HepG2 (cell line): ENCODE measurements around the gene ARSB. TPM values are rescaled to one million over a fixed set of nuclear protein-coding genes. Genes with fewer than 3 reads are reported as not detected.

ENCODE experiments used
- ARID4A ChIP-seq: sonication (generic); formaldehyde crosslinking; IDR thresholded peaks from 2 replicates; pipeline ENCODE4 v1.5.0; 2020; ENCODE audit warnings: mild to moderate bottlenecking, missing genetic modification reagents, borderline replicate concordance
- ASH2L ChIP-seq: fragments of 300-600, 200-600 bp; sonication (generic); IDR thresholded peaks from 2 replicates; pipeline ENCODE4 v1.7.0; 2017; ENCODE audit warnings: low read depth, mild to moderate bottlenecking, moderate library complexity, mixed read lengths, low read length; ENCODE audit not compliant: insufficient read length
- ATF5 ChIP-seq: sonication (generic); formaldehyde crosslinking; IDR thresholded peaks from 2 replicates; pipeline ENCODE4 v1.4.0; 2020; ENCODE audit warnings: mild to moderate bottlenecking, low read depth, missing genetic modification reagents
- ATF7-NPFF ChIP-seq: sonication (generic); formaldehyde crosslinking; IDR thresholded peaks from 2 replicates; pipeline ENCODE4 v1.8.1; 2023; ENCODE audit warnings: mild to moderate bottlenecking, low read depth, missing genetic modification reagents, moderate library complexity
- BCL6 ChIP-seq: IDR thresholded peaks from 2 replicates; pipeline ENCODE4 v1.6.1; 2016; ENCODE audit warnings: missing genetic modification reagents, missing compliant biosample characterization
- DPF2 ChIP-seq: sonication (generic); formaldehyde crosslinking; IDR thresholded peaks from 2 replicates; pipeline ENCODE4 v1.4.0; 2020; ENCODE audit warnings: mild to moderate bottlenecking, low read depth, missing genetic modification reagents, borderline replicate concordance
- FOSL2 ChIP-seq: sonication (generic); formaldehyde crosslinking; IDR thresholded peaks from 2 replicates; pipeline ENCODE4 v1.4.0; 2020; ENCODE audit warnings: missing genetic modification reagents
- FOXK2 ChIP-seq: fragments of 450-650 bp; IDR thresholded peaks from 2 replicates; pipeline ENCODE4 v1.6.1; 2016
- HMG20B ChIP-seq: conservative IDR thresholded peaks from 2 replicates; pipeline ENCODE4 v1.6.1; 2016; ENCODE audit warnings: missing genetic modification reagents, missing compliant biosample characterization
- JUNB ChIP-seq: sonication (generic); formaldehyde crosslinking; IDR thresholded peaks from 2 replicates; pipeline ENCODE4 v1.8.0; 2022; ENCODE audit warnings: missing genetic modification reagents, mild to moderate bottlenecking, borderline replicate concordance
- MED13 ChIP-seq: sonication (generic); formaldehyde crosslinking; IDR thresholded peaks from 2 replicates; pipeline ENCODE4 v1.5.0; 2020; ENCODE audit warnings: missing genetic modification reagents
- NR2F2 ChIP-seq: IDR thresholded peaks from 2 replicates; pipeline ENCODE4 v1.6.1; 2012; ENCODE audit warnings: low read depth, inconsistent platforms, borderline replicate concordance
- NR2F6 ChIP-seq, 2 experiments: IDR thresholded peaks; 2 replicates each; pipeline ENCODE4 v1.6.1; 2016; ENCODE audit warnings: antibody characterized with exemption in 1 of 2, mild to moderate bottlenecking in 1 of 2
- RARA ChIP-seq: IDR thresholded peaks from 2 replicates; pipeline ENCODE4 v1.6.1; 2016; ENCODE audit warnings: missing genetic modification reagents, missing compliant biosample characterization
- RBM22 ChIP-seq: fragments of 200-400 bp; formaldehyde crosslinking; optimal IDR thresholded peaks from 2 replicates; pipeline ENCODE3; 2017; ENCODE audit warnings: mild to moderate bottlenecking, low read length, moderate library complexity
- SOX5 ChIP-seq: IDR thresholded peaks from 2 replicates; pipeline ENCODE4 v1.6.1; 2016; ENCODE audit warnings: borderline replicate concordance
- TBX3 ChIP-seq: fragments of 450-650 bp; IDR thresholded peaks from 2 replicates; pipeline ENCODE4 v1.6.1; 2017; ENCODE audit warnings: antibody characterized with exemption, mild to moderate bottlenecking, inconsistent platforms, borderline replicate concordance
- TCF7 ChIP-seq: sonication (generic); IDR thresholded peaks from 2 replicates; pipeline ENCODE4 v1.6.1; 2016; ENCODE audit warnings: antibody characterized with exemption, low read depth
- TIGD3 ChIP-seq: sonication (generic); formaldehyde crosslinking; IDR thresholded peaks from 2 replicates; pipeline ENCODE4 v1.5.1; 2020; ENCODE audit warnings: mild to moderate bottlenecking, missing genetic modification reagents, borderline replicate concordance
- TRIM24 ChIP-seq: sonication (generic); formaldehyde crosslinking; IDR thresholded peaks from 2 replicates; pipeline ENCODE4 v1.8.0; 2022; ENCODE audit warnings: mild to moderate bottlenecking, missing genetic modification reagents
- YEATS2 ChIP-seq: sonication (generic); formaldehyde crosslinking; IDR thresholded peaks from 2 replicates; pipeline ENCODE4 v1.4.0; 2020; ENCODE audit warnings: missing genetic modification reagents, borderline replicate concordance
- ZBTB33 ChIP-seq: sonication (generic); formaldehyde crosslinking; IDR thresholded peaks from 2 replicates; pipeline ENCODE4 v1.4.0; 2020; ENCODE audit warnings: missing genetic modification reagents
- ZNF343 ChIP-seq: sonication (generic); formaldehyde crosslinking; IDR thresholded peaks from 2 replicates; pipeline ENCODE4 v1.4.0; 2020; ENCODE audit warnings: mild to moderate bottlenecking, missing genetic modification reagents
- ZNF441 ChIP-seq: sonication (generic); formaldehyde crosslinking; IDR thresholded peaks from 2 replicates; pipeline ENCODE4 v1.7.0; 2021; ENCODE audit warnings: missing genetic modification reagents, borderline replicate concordance
- ZNF530 ChIP-seq: sonication (generic); formaldehyde crosslinking; IDR thresholded peaks from 2 replicates; pipeline ENCODE4 v1.5.0; 2020; ENCODE audit warnings: low read depth, mild to moderate bottlenecking, missing genetic modification reagents
- polyA plus RNA-seq, 8 experiments: library from polyadenylated mRNA; depleted of rRNA in 3 of 8; stranded (reverse) in 7 of 8; unstranded in 1 of 8; fragments of >200 nt; fragmentation: Illumina TruSeq in 4 of 8; extraction: Trizol in 4 of 8; gene quantifications; 2 replicates each; pipeline versions ENCODE4 v1.2.1 to v1.2.3, GENCODE V29; 2011 to 2016; ENCODE audit warnings: low read depth in 4 of 8, missing spikeins in 1 of 8, mixed read lengths in 1 of 8; ENCODE audit not compliant: insufficient read depth in 1 of 8
- total RNA-seq, 5 experiments: library from RNA; depleted of rRNA; stranded (reverse); fragments of >200 nt; fragmentation: Illumina TruSeq; extraction: Trizol; gene quantifications; 2 replicates each; pipeline ENCODE4 v1.2.3, GENCODE V29; 2016; ENCODE audit warnings: low read depth in 1 of 5

The ARSB gene
- total and polyA plus RNA-seq, 2 of the 13 experiments (the other 11 are each of a cell fraction or from before 2014, with no cell fraction given): 52.6 to 66.4 TPM

- no peak for TF ChIP-seq ZBTB33 (CRISPR knock-in tag)
- TF ChIP-seq ATF7-NPFF (CRISPR knock-in tag): no peak
- peak; percentile 82 for TF ChIP-seq TBX3
- TF ChIP-seq FOSL2 (CRISPR knock-in tag): peak; percentile 20; the same call in 1 of the 2 replicates
- no peak for TF ChIP-seq ZNF441 (CRISPR knock-in tag)
- no peak for TF ChIP-seq YEATS2 (CRISPR knock-in tag)
- no peak for TF ChIP-seq ATF5 (CRISPR knock-in tag)
- TF ChIP-seq BCL6 (CRISPR knock-in tag): peak; percentile 40; the same call in 1 of the 2 replicates
- TF ChIP-seq NR2F6 (IDR thresholded peaks at IDR 0.05): peak; percentile 81
- peak; percentile 54; the same call in 1 of the 2 replicates for TF ChIP-seq NR2F6 (CRISPR knock-in tag; IDR thresholded peaks at IDR 0.05)
- peak; percentile 37 for TF ChIP-seq RARA (CRISPR knock-in tag)
- TF ChIP-seq JUNB (CRISPR knock-in tag): no peak
- TF ChIP-seq FOXK2: no peak
- TF ChIP-seq ZNF343: no peak
- TF ChIP-seq DPF2: no peak
- TF ChIP-seq SOX5: peak; percentile 86
- TF ChIP-seq RBM22: no peak
- no peak for TF ChIP-seq MED13 (CRISPR knock-in tag)
- no peak for TF ChIP-seq HMG20B (CRISPR knock-in tag)
- no peak for TF ChIP-seq ASH2L
- TF ChIP-seq TIGD3: no peak
- no peak for TF ChIP-seq TRIM24 (CRISPR knock-in tag)
- no peak for TF ChIP-seq ARID4A (CRISPR knock-in tag)
- no peak for TF ChIP-seq ZNF530 (CRISPR knock-in tag)
- TF ChIP-seq TCF7: peak; percentile 70
- peak; percentile 58; the same call in 1 of the 2 replicates for TF ChIP-seq NR2F2
Observed at GRCh38 chr5:78795757-78796156, 189.4 kb downstream of the ARSB start (continued).
